HCT116 (cell line): Measurements from ENCODE around the gene TPST1. TPM values are rescaled to one million over a fixed set of nuclear protein-coding genes. Genes with fewer than 3 reads are reported as not detected.

Experiments used
- ATAC-seq: fragments of 200-7000 bp; cut with Tn5 transposase; 2 replicates; pipeline ENCODE4 v1.9.1; 2020; ENCODE audit warnings: mild to moderate bottlenecking, moderate library complexity
- BruUV-seq: library from RNA; stranded (reverse); fragments of 400-500 nt; replicated peaks from 2 replicates; lab custom pipeline; 2021; lab: Mats Ljungman, UMichigan
- CTCF ChIA-PET: fragments of 300-600 bp; sonication (Branson Sonifier 250); formaldehyde crosslinking; loops from one replicate; lab custom pipeline; 2021; ENCODE audit warnings: antibody characterized with exemption; lab: Charles Lee
- POLR2A ChIA-PET: fragments of 300-600, 350-600 bp; sonication (Branson Sonifier 250); formaldehyde crosslinking; loops from one replicate; lab custom pipeline; 2021; ENCODE audit warnings: antibody characterized with exemption; lab: Charles Lee
- RAD21 ChIA-PET, 2 experiments: fragments of 300-600 bp; sonication (Branson Sonifier 250); formaldehyde crosslinking; loops; one replicate each; lab custom pipeline; 2023; ENCODE audit warnings: low total read pairs in 2 of 2; ENCODE audit not compliant: uncharacterized antibody in 2 of 2, unreplicated experiment in 2 of 2, low non-redundant PET in 1 of 2; lab: Charles Lee
- DNase-seq: peaks from one replicate; pipeline ENCODE4 v3.0.0-alpha.2; 2010; ENCODE audit warnings: low read depth, low spot score
- H2AFZ ChIP-seq: fragments of 200-600 bp; shearing (Covaris generic), sonication (generic); 2 replicates; pipeline ENCODE4 v1.6.1; 2017; ENCODE audit warnings: low read depth, mixed run types, mixed read lengths, antibody characterized with exemption, low read length; ENCODE audit not compliant: poor library complexity, severe bottlenecking
- H3K27ac ChIP-seq: 2 replicates; pipeline ENCODE4 v1.5.1; 2012; ENCODE audit warnings: low read depth, low read length
- H3K27me3 ChIP-seq: fragments of 200-600 bp; sonication (generic); 2 replicates; pipeline ENCODE4 v1.6.1; 2016; ENCODE audit warnings: mixed run types, low read length, mixed read lengths; ENCODE audit not compliant: insufficient read depth
- H3K36me3 ChIP-seq, 2 experiments: fragments of 200-500 bp in 1 of 2; fragments of 200-600 bp in 1 of 2; sonication (Bioruptor generic) in 1 of 2; sonication (generic) in 1 of 2; 2 replicates each; pipeline versions ENCODE4 v1.5.1 to v1.6.1; 2014 to 2016; ENCODE audit warnings: low read length in 2 of 2, inconsistent platforms in 1 of 2, mixed read lengths in 1 of 2, mixed run types in 1 of 2; ENCODE audit not compliant: insufficient read depth in 2 of 2, control insufficient read depth in 1 of 2
- H3K4me1 ChIP-seq, 2 experiments: fragments of 200-600 bp in 1 of 2; sonication (generic) in 1 of 2; 2 replicates each; pipeline versions ENCODE4 v1.5.1 to v1.6.1; 2012 to 2017; ENCODE audit warnings: low read length in 2 of 2, inconsistent platforms in 1 of 2, mild to moderate bottlenecking in 1 of 2, mixed read lengths in 1 of 2, mixed run types in 1 of 2, moderate library complexity in 1 of 2; ENCODE audit not compliant: insufficient read depth in 2 of 2, control insufficient read depth in 1 of 2
- H3K4me2 ChIP-seq: fragments of 200-600 bp; sonication (generic); 2 replicates; pipeline ENCODE4 v1.6.1; 2017; ENCODE audit warnings: mixed run types, low read length, mixed read lengths
- H3K4me3 ChIP-seq, 2 experiments: fragments of 200-600 bp in 1 of 2; sonication (generic) in 1 of 2; replicated peaks in 1 of 2; 2 replicates each; pipeline ENCODE4 v1.5.1; 2011 to 2016; ENCODE audit warnings: low read length in 2 of 2, control low read depth in 1 of 2, low read depth in 1 of 2, mild to moderate bottlenecking in 1 of 2, mixed read lengths in 1 of 2, mixed run types in 1 of 2
- H3K79me2 ChIP-seq: fragments of 200-600 bp; sonication (generic); 2 replicates; pipeline ENCODE4 v1.6.1; 2017; ENCODE audit warnings: mild to moderate bottlenecking, mixed run types, low read length, moderate library complexity, mixed read lengths; ENCODE audit not compliant: insufficient read depth
- H3K9ac ChIP-seq: fragments of 200-600 bp; sonication (generic); 2 replicates; pipeline ENCODE4 v1.6.1; 2016; ENCODE audit warnings: low read length, mixed read lengths
- H3K9me2 ChIP-seq: fragments of 200-600 bp; sonication (generic), shearing (Covaris generic); 2 replicates; pipeline ENCODE4 v1.6.1; 2017; ENCODE audit warnings: mixed run types, mild to moderate bottlenecking, moderate library complexity; ENCODE audit not compliant: insufficient read depth
- H3K9me3 ChIP-seq, 2 experiments: fragments of 200-500 bp in 1 of 2; fragments of 200-600 bp in 1 of 2; sonication (Bioruptor generic) in 1 of 2; sonication (generic) in 1 of 2; 2 replicates each; pipeline ENCODE4 v1.6.1; 2014 to 2017; ENCODE audit warnings: low read length in 2 of 2, mixed read lengths in 2 of 2, inconsistent platforms in 1 of 2, low read depth in 1 of 2, mild to moderate bottlenecking in 1 of 2, mixed run types in 1 of 2, moderate library complexity in 1 of 2; ENCODE audit not compliant: control insufficient read depth in 1 of 2, insufficient read depth in 1 of 2
- H4K20me1 ChIP-seq: fragments of 200-600 bp; sonication (generic), shearing (Covaris generic); 2 replicates; pipeline ENCODE4 v1.6.1; 2017; ENCODE audit warnings: mixed run types, mild to moderate bottlenecking, moderate library complexity; ENCODE audit not compliant: insufficient read depth
- CEBPB ChIP-seq: IDR thresholded peaks from 2 replicates; pipeline ENCODE4 v1.6.1; 2012; ENCODE audit warnings: low read depth
- EGR1 ChIP-seq: IDR thresholded peaks from 2 replicates; pipeline ENCODE4 v1.6.1; 2012; ENCODE audit warnings: low read depth
- EZH2phosphoT487 ChIP-seq: fragments of 200-600 bp; IDR thresholded peaks from 2 replicates; pipeline ENCODE4 v1.6.1; 2018; ENCODE audit warnings: antibody characterized with exemption, borderline replicate concordance
- FOSL1 ChIP-seq: IDR thresholded peaks from 2 replicates; pipeline ENCODE4 v1.6.1; 2012; ENCODE audit warnings: low read depth
- POLR2A ChIP-seq: IDR thresholded peaks from 2 replicates; pipeline ENCODE4 v1.7.0; 2011; ENCODE audit warnings: borderline replicate concordance; ENCODE audit not compliant: insufficient read depth, insufficient read length; ENCODE audit errors: extremely low read depth
- POLR2AphosphoS5 ChIP-seq: IDR thresholded peaks from 2 replicates; pipeline ENCODE4 v1.6.1; 2011; ENCODE audit warnings: mild to moderate bottlenecking, low read depth, low read length, moderate library complexity
- SP1 ChIP-seq: IDR thresholded peaks from 2 replicates; pipeline ENCODE4 v1.6.1; 2012; ENCODE audit warnings: low read depth
- SRF ChIP-seq: IDR thresholded peaks from 2 replicates; pipeline ENCODE4 v1.6.1; 2012; ENCODE audit warnings: low read depth
- TCF7L2 ChIP-seq: IDR thresholded peaks from 2 replicates; pipeline ENCODE4 v1.7.0; 2011; ENCODE audit warnings: borderline replicate concordance, inconsistent platforms; ENCODE audit not compliant: insufficient read depth, insufficient read length; ENCODE audit errors: extremely low read depth
- ZBTB33 ChIP-seq: IDR thresholded peaks from 2 replicates; pipeline ENCODE4 v1.6.1; 2011; ENCODE audit warnings: mild to moderate bottlenecking, low read length, moderate library complexity; ENCODE audit not compliant: insufficient replicate concordance; ENCODE audit errors: extremely low read depth
- intact Hi-C: fragments of 100-400 bp; cut with micrococcal nuclease; formaldehyde crosslinking; loops from 2 replicates; pipeline ENCODE4 v1.10.0; 2022
- total RNA-seq: library from RNA; stranded (reverse); gene quantifications from one replicate; pipeline ENCODE4 v1.2.1, GENCODE V29; 2021; ENCODE audit not compliant: unreplicated experiment

TPST1 gene
- total RNA-seq, 1 experiment from 2014 or later: 11.4 TPM

- no peak for TF ChIP-seq FOSL1
- no peak for TF ChIP-seq EGR1
- no peak for TF ChIP-seq SRF
- TF ChIP-seq TCF7L2: no peak
- TF ChIP-seq POLR2AphosphoS5: no peak
- no peak for TF ChIP-seq POLR2A
- no peak for TF ChIP-seq SP1
- TF ChIP-seq EZH2phosphoT487: no peak
- no peak for TF ChIP-seq ZBTB33
- no peak for TF ChIP-seq CEBPB
- no peaks in the 10 kb centered on the region for H4K20me1 ChIP-seq
- H3K4me2 ChIP-seq: no peak overlapping the region
- intact Hi-C loops: no loop called here
- ChIA-PET RAD21 (no interaction called here), CTCF (no interaction called here), POLR2A (no interaction called here)
- ATAC-seq: no peak
- no peaks in the 10 kb centered on the region for H3K27me3 ChIP-seq
- no peaks in the 10 kb centered on the region; a peak in 1 of 4 replicates for H3K9me3 ChIP-seq
- no peaks in the 10 kb centered on the region for H3K9me2 ChIP-seq
- no peaks in the 10 kb centered on the region for H3K4me1 ChIP-seq
- no peak for DNase-seq
- no peaks in the 10 kb centered on the region for H3K79me2 ChIP-seq
- H2AFZ ChIP-seq: no peak overlapping the region
- no TSS peak for BruUV-seq
- no peak overlapping the region for H3K27ac ChIP-seq
- H3K9ac ChIP-seq: no peak overlapping the region
- no peak overlapping the region for H3K4me3 ChIP-seq
- no peaks in the 10 kb centered on the region for H3K36me3 ChIP-seq
Measured at GRCh38 chr7:66182920-66183319, 22.2 kb upstream of the TPST1 start.
